ENCODE data around the gene PACSIN2.
"Not testable (repeated sequence)": the region's sequence is repeated elsewhere in the genome, so short reads cannot be mapped to it uniquely, and the experiment has no call there.

PACSIN2 gene

DNA sequence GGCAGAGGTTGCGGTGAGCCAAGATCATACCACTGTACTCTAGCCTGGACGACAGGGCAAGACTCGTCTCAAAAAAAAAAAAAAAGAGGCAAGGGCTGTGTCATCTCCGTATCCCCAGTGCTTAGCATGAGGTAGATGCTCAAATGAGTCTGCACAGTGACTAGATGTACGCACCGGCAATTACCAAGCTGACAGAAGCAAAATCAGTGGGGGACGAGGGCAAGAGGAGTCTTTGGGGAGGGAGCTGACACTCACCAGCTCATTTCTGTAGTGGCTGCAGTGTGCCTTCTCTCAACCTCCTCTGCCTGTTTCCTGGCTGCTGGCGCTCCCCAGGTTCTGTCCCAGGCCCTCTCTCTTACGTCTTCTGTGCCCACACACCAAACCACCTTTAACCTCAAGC, 69.9 kb downstream of the PACSIN2 start:
- H3K9ac ChIP-seq (ENCODE audit: low read length) = no peak overlapping the region
- no peak overlapping the region for H3K4me3 ChIP-seq (ENCODE audit: low read depth, low read length)
- H3K4me1 ChIP-seq (ENCODE audit: control insufficient read depth, insufficient read depth, low read length) = peaks cover 46% of the 10 kb centered on the region
- 0 out of 2 replicates have a peak, but pooled peaks cover 3% of the 10 kb centered on the region for H3K36me3 ChIP-seq (ENCODE audit: control insufficient read depth, insufficient read depth, low read length)
- H3K27me3 ChIP-seq (ENCODE audit: control insufficient read depth, insufficient read depth, low read length) = no peaks in the 10 kb centered on the region
- no peak overlapping the region for H3K27ac ChIP-seq (ENCODE audit: low read depth, low read length)
- no peaks in the 10 kb centered on the region for H3K9me3 ChIP-seq (ENCODE audit: control insufficient read depth, insufficient read depth, low read depth, low read length)

- peaks cover 52% of the 10 kb centered on the region for H3K4me1 ChIP-seq (ENCODE audit: control insufficient read depth, insufficient read depth, low read length)
- no peak overlapping the region for H3K9ac ChIP-seq (ENCODE audit: low read length)
- H3K4me3 ChIP-seq (ENCODE audit: low read depth, low read length) = no peak overlapping the region
- no peak overlapping the region for H3K27ac ChIP-seq (ENCODE audit: low read depth, low read length)
- H3K36me3 ChIP-seq (ENCODE audit: control insufficient read depth, insufficient read depth, low read length) = 0 out of 2 replicates have a peak, but pooled peaks cover 3% of the 10 kb centered on the region
- no peaks in the 10 kb centered on the region for H3K9me3 ChIP-seq (ENCODE audit: control insufficient read depth, insufficient read depth, low read depth, low read length)
- H3K27me3 ChIP-seq (ENCODE audit: control insufficient read depth, insufficient read depth, low read length) = no peaks in the 10 kb centered on the region
These were observed 70.5 kb downstream of the PACSIN2 start for GRCh38 chr22:42944409-42944808.

GRCh38 chr22:42943981-42944380, 71.0 kb downstream of the PACSIN2 start:
- Histone ChIP-seq H3K4me3 (ENCODE audit: low read depth, low read length) (no peak overlapping the region), H3K36me3 (ENCODE audit: control insufficient read depth, insufficient read depth, low read length) (0 out of 2 replicates have a peak, but pooled peaks cover 3% of the 10 kb centered on the region), H3K4me1 (ENCODE audit: control insufficient read depth, insufficient read depth, low read length) (peaks cover 52% of the 10 kb centered on the region), H3K9ac (ENCODE audit: low read length) (no peak overlapping the region), H3K27me3 (ENCODE audit: control insufficient read depth, insufficient read depth, low read length) (no peaks in the 10 kb centered on the region), H3K27ac (ENCODE audit: low read depth, low read length) (no peak overlapping the region), H3K9me3 (ENCODE audit: control insufficient read depth, insufficient read depth, low read depth, low read length) (no peaks in the 10 kb centered on the region)

- H3K27me3 ChIP-seq (ENCODE audit: control insufficient read depth, insufficient read depth, low read length) = no peaks in the 10 kb centered on the region
- H3K4me1 ChIP-seq (ENCODE audit: control insufficient read depth, insufficient read depth, low read length) = peaks cover 58% of the 10 kb centered on the region
- no peak overlapping the region for H3K27ac ChIP-seq (ENCODE audit: low read depth, low read length)
- no peak overlapping the region for H3K4me3 ChIP-seq (ENCODE audit: low read depth, low read length)
- H3K36me3 ChIP-seq (ENCODE audit: control insufficient read depth, insufficient read depth, low read length) = 0 out of 2 replicates have a peak, but pooled peaks cover 3% of the 10 kb centered on the region
- no peak overlapping the region for H3K9ac ChIP-seq (ENCODE audit: low read length)
- no peaks in the 10 kb centered on the region for H3K9me3 ChIP-seq (ENCODE audit: control insufficient read depth, insufficient read depth, low read depth, low read length)
These were observed 72.6 kb downstream of the PACSIN2 start for GRCh38 chr22:42942351-42942750.

DNA sequence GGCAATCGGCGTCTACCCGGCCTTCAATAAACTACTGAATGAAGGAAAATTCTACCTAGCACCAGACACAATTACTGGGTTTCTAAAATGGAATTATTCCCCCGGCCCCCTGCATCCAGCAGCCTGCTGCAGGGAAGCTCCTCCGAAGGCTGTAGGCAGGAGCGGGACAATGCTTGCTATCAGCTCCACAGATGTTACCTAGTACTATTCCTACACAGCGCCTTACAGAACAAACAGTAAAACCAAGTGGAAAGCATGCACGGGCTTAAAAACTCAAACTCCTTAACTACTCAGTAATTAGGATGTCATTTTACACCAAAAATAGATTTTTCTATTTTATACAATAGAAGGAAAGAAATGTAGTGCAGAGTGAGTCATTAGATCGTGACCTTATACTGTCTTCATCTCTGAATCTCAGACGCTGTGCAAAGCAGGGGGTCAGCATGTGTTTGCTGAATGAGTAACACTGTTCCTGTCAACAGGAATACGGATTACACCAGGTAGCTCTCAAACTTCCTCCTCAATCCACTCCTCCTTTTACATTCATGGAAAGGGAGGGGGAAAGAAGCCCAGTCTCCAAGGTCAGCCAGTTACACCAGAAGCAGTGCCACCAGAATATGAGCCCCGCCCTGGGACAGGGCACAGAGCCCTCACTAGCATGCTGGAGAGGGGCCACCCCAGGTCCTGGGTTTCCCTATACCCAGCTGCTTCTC, 74.9 kb downstream of the PACSIN2 start:
- peaks cover 35% of the 10 kb centered on the region for H3K4me1 ChIP-seq (ENCODE audit: control insufficient read depth, insufficient read depth, low read length)
- no peak overlapping the region for H3K27ac ChIP-seq (ENCODE audit: low read depth, low read length)
- no peak overlapping the region for H3K9ac ChIP-seq (ENCODE audit: low read length)

GRCh38 chr22:42939451-42939881, 75.5 kb downstream of the PACSIN2 start:
- Histone ChIP-seq H3K27me3 (ENCODE audit: control insufficient read depth, insufficient read depth, low read length) (no peaks in the 10 kb centered on the region), H3K36me3 (ENCODE audit: control insufficient read depth, insufficient read depth, low read length) (no peaks in the 10 kb centered on the region), H3K4me3 (ENCODE audit: low read depth, low read length) (no peak overlapping the region), H3K9ac (ENCODE audit: low read length) (no peak overlapping the region), H3K9me3 (ENCODE audit: control insufficient read depth, insufficient read depth, low read depth, low read length) (no peaks in the 10 kb centered on the region), H3K4me1 (ENCODE audit: control insufficient read depth, insufficient read depth, low read length) (peaks cover 35% of the 10 kb centered on the region), H3K27ac (ENCODE audit: low read depth, low read length) (no peak overlapping the region)

More for the DNA sequence above, 74.9 kb downstream of the PACSIN2 start:
- Histone ChIP-seq H3K27me3 (ENCODE audit: control insufficient read depth, insufficient read depth, low read length) (no peaks in the 10 kb centered on the region), H3K4me3 (ENCODE audit: low read depth, low read length) (no peak overlapping the region), H3K36me3 (ENCODE audit: control insufficient read depth, insufficient read depth, low read length) (no peaks in the 10 kb centered on the region), H3K9me3 (ENCODE audit: control insufficient read depth, insufficient read depth, low read depth, low read length) (no peaks in the 10 kb centered on the region)

DNA sequence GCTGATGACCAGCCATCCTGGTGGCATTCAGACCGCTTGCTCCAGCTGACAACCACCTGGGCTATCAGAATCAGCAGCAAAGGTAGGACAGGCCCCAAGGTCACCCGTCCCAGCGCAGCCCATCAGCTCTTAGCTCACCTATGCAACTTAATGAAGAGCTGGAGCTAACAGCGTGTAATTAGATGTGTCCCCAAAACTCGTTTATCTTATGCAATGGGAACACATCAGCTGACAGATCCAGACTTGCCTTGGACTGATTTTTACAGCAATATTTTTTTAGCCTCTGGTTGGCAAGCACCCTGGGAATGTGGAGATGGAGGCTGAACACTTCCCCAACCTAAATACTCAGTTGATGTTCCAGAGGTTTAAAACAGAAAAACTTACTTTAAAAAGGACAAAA, 76.0 kb downstream of the PACSIN2 start:
- no peak overlapping the region for H3K9ac ChIP-seq (ENCODE audit: low read length)
- peaks cover 39% of the 10 kb centered on the region for H3K4me1 ChIP-seq (ENCODE audit: control insufficient read depth, insufficient read depth, low read length)
- no peaks in the 10 kb centered on the region for H3K36me3 ChIP-seq (ENCODE audit: control insufficient read depth, insufficient read depth, low read length)
- no peak overlapping the region for H3K4me3 ChIP-seq (ENCODE audit: low read depth, low read length)
- no peaks in the 10 kb centered on the region for H3K27me3 ChIP-seq (ENCODE audit: control insufficient read depth, insufficient read depth, low read length)
- H3K9me3 ChIP-seq (ENCODE audit: control insufficient read depth, insufficient read depth, low read depth, low read length) = no peaks in the 10 kb centered on the region
- H3K27ac ChIP-seq (ENCODE audit: low read depth, low read length) = no peak overlapping the region

DNA sequence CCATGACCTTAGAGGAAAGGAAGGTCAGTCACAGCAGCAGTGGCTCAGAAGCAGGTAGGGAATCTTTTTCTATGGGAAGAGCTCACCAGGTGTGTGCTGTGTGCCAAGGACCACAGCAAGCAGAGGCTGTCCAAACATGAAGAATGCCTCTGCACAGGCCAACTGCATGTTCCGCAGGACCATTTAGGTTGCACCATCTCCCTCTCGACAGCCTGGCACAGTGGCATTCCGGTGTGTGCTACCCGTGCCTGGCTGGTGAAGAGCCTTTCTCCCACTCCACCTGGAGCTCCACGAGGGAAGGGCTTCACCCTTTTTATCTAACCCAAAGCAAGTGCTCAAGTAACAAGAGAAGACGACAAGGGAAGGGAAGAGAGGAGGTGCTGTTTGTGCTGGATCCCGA, 76.5 kb downstream of the PACSIN2 start:
- Histone ChIP-seq H3K27me3 (ENCODE audit: control insufficient read depth, insufficient read depth, low read length) (no peaks in the 10 kb centered on the region), H3K9ac (ENCODE audit: low read length) (no peak overlapping the region), H3K27ac (ENCODE audit: low read depth, low read length) (no peak overlapping the region), H3K4me3 (ENCODE audit: low read depth, low read length) (no peak overlapping the region), H3K36me3 (ENCODE audit: control insufficient read depth, insufficient read depth, low read length) (no peaks in the 10 kb centered on the region), H3K9me3 (ENCODE audit: control insufficient read depth, insufficient read depth, low read depth, low read length) (no peaks in the 10 kb centered on the region), H3K4me1 (ENCODE audit: control insufficient read depth, insufficient read depth, low read length) (peaks cover 42% of the 10 kb centered on the region)

DNA sequence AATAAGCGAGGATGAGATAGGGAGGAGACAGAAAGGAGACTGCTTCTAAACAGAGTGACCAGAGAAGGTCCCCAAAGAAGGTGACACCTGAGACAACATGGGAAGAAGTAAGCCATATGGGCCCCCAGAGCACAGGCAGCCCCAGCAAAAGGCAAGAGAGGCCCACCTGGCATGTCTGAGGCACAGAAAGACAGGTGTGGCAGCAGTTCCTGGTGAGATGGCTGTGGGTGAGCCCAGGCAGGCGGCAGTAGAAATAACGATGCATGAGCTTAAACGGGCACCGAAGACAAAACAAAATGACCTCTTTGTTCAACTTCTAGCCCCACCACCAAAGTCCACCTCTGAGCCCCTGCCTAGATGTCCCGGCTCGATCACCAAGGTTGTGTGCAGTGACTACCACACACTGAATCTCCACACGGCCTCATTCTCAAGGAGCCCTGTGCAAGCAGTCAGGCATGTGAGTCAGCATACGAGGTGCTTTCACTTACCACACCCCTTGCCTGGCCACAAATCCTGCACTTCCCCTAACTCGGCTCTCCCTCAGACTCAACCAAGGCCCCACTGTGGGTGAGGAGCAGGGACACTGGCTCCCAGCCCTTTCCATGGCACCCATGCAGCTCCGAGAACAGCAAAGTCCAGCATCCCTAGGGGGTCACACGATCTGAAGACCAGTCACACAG, 77.6 kb downstream of the PACSIN2 start:
- Histone ChIP-seq H3K36me3 (ENCODE audit: control insufficient read depth, insufficient read depth, low read length) (no peaks in the 10 kb centered on the region), H3K4me3 (ENCODE audit: low read depth, low read length) (no peak overlapping the region), H3K27me3 (ENCODE audit: control insufficient read depth, insufficient read depth, low read length) (no peaks in the 10 kb centered on the region), H3K9me3 (ENCODE audit: control insufficient read depth, insufficient read depth, low read depth, low read length) (no peaks in the 10 kb centered on the region), H3K9ac (ENCODE audit: low read length) (no peak overlapping the region), H3K4me1 (ENCODE audit: control insufficient read depth, insufficient read depth, low read length) (peaks cover 43% of the 10 kb centered on the region), H3K27ac (ENCODE audit: low read depth, low read length) (no peak overlapping the region)

GRCh38 chr22:42936680-42937079, 78.3 kb downstream of the PACSIN2 start:
- not testable (repeated sequence) for H3K4me3 ChIP-seq (ENCODE audit: low read depth, low read length); H3K9ac ChIP-seq (ENCODE audit: low read length); H3K27ac ChIP-seq (ENCODE audit: low read depth, low read length); H3K27me3 ChIP-seq (ENCODE audit: control insufficient read depth, insufficient read depth, low read length); H3K36me3 ChIP-seq (ENCODE audit: control insufficient read depth, insufficient read depth, low read length); H3K9me3 ChIP-seq (ENCODE audit: control insufficient read depth, insufficient read depth, low read depth, low read length)
- H3K4me1 ChIP-seq (ENCODE audit: control insufficient read depth, insufficient read depth, low read length) = peaks cover 43% of the 10 kb centered on the region

GRCh38 chr22:42934338-42934737, 80.6 kb downstream of the PACSIN2 start:
- H3K27ac ChIP-seq (ENCODE audit: low read depth, low read length) = no peak overlapping the region
- peaks cover 33% of the 10 kb centered on the region for H3K4me1 ChIP-seq (ENCODE audit: control insufficient read depth, insufficient read depth, low read length)
- no peaks in the 10 kb centered on the region for H3K9me3 ChIP-seq (ENCODE audit: control insufficient read depth, insufficient read depth, low read depth, low read length)
- H3K27me3 ChIP-seq (ENCODE audit: control insufficient read depth, insufficient read depth, low read length) = no peaks in the 10 kb centered on the region
- H3K36me3 ChIP-seq (ENCODE audit: control insufficient read depth, insufficient read depth, low read length) = no peaks in the 10 kb centered on the region
- no peak overlapping the region for H3K4me3 ChIP-seq (ENCODE audit: low read depth, low read length)
- H3K9ac ChIP-seq (ENCODE audit: low read length) = no peak overlapping the region

Data from HUES6 (cell line).